GM12878 (cell line): Measurements from ENCODE around the gene TNKS1BP1. TPM values are rescaled to one million over a fixed set of nuclear protein-coding genes. Genes with fewer than 3 reads are reported as not detected.

Source experiments
- ATAC-seq: fragments of 200-7000 bp; cut with Tn5 transposase; 3 replicates; pipeline ENCODE4 v1.9.1; 2020; ENCODE audit warnings: mild to moderate bottlenecking, moderate library complexity
- BruUV-seq: library from RNA; stranded (reverse); fragments of 400-500 nt; replicated peaks from 2 replicates; lab custom pipeline; 2021; lab: Mats Ljungman, UMichigan
- CTCF ChIA-PET: fragments of 300-600 bp; sonication (Branson Sonifier 250); formaldehyde crosslinking; extraction: SDS; loops from one replicate; lab custom pipeline; 2021; ENCODE audit warnings: inconsistent platforms; lab: Yijun Ruan, JAX
- POLR2A ChIA-PET: fragments of 350-600 bp; formaldehyde crosslinking; extraction: SDS; loops from one replicate; lab custom pipeline; 2021; ENCODE audit warnings: inconsistent platforms; lab: Charles Lee
- RAD21 ChIA-PET: fragments of 300-600 bp; sonication (Branson Sonifier 250); formaldehyde crosslinking; loops from one replicate; lab custom pipeline; 2023; ENCODE audit warnings: antibody characterized with exemption; ENCODE audit not compliant: unreplicated experiment; lab: Charles Lee
- SMC1A ChIA-PET: fragments of 300-600 bp; sonication (Branson Sonifier 250); formaldehyde crosslinking; loops from one replicate; lab custom pipeline; 2023; ENCODE audit not compliant: unreplicated experiment, uncharacterized antibody; lab: Charles Lee
- DNase-seq: peaks from one replicate; pipeline ENCODE4 v3.0.0-alpha.2; 2011; ENCODE audit warnings: low read depth, low spot score
- FAIRE-seq: peaks from 3 replicates; lab custom pipeline; 2011; peaks lifted over from hg19 to GRCh38; lab: Jason Lieb, UNC
- H2AFZ ChIP-seq: 2 replicates; pipeline ENCODE4 v1.6.0; 2011; ENCODE audit warnings: low read depth, low read length, control low read depth; ENCODE audit not compliant: control insufficient read depth
- H3K27ac ChIP-seq: 2 replicates; pipeline ENCODE4 v1.5.1; 2011; ENCODE audit warnings: control low read depth; ENCODE audit not compliant: control insufficient read depth, insufficient read depth
- H3K27me3 ChIP-seq, 2 experiments: replicated peaks in 1 of 2; 2 replicates each; pipeline versions ENCODE4 v1.6.0 to v1.6.1; 2011; ENCODE audit warnings: low read length in 1 of 2; ENCODE audit not compliant: control insufficient read depth in 2 of 2, insufficient read depth in 2 of 2
- H3K36me3 ChIP-seq, 2 experiments: 2 replicates each; pipeline ENCODE4 v1.5.1; 2011; ENCODE audit warnings: low read length in 1 of 2; ENCODE audit not compliant: control insufficient read depth in 2 of 2, insufficient read depth in 2 of 2
- H3K4me1 ChIP-seq: 2 replicates; pipeline ENCODE4 v1.6.1; 2011; ENCODE audit warnings: mild to moderate bottlenecking, low read length, moderate library complexity, mixed read lengths; ENCODE audit not compliant: control insufficient read depth, insufficient read depth
- H3K4me2 ChIP-seq: 2 replicates; pipeline ENCODE4 v1.6.0; 2011; ENCODE audit warnings: control low read depth; ENCODE audit not compliant: control insufficient read depth, insufficient read depth
- H3K4me3 ChIP-seq: fragments of 200-600 bp; sonication (generic); 2 replicates; pipeline ENCODE4 v1.5.1; 2016
- H3K79me2 ChIP-seq: 2 replicates; pipeline ENCODE4 v1.6.0; 2011; ENCODE audit warnings: low read length; ENCODE audit not compliant: control insufficient read depth, insufficient read depth
- H3K9ac ChIP-seq: 2 replicates; pipeline ENCODE4 v1.8.0; 2011; ENCODE audit warnings: low read length, control low read depth, mixed read lengths; ENCODE audit not compliant: control insufficient read depth, insufficient read depth
- H3K9me3 ChIP-seq: replicated peaks from 3 replicates; pipeline ENCODE4 v1.5.1; 2011; ENCODE audit warnings: mild to moderate bottlenecking, low read length; ENCODE audit not compliant: control insufficient read depth, insufficient read depth
- H4K20me1 ChIP-seq: 2 replicates; pipeline ENCODE4 v1.6.0; 2011; ENCODE audit not compliant: control insufficient read depth, insufficient read depth
- CHD1 ChIP-seq: IDR thresholded peaks from 2 replicates; pipeline ENCODE4 v1.6.1; 2012; ENCODE audit warnings: low read depth, low read length, improper control_type of control experiment
- CHD2 ChIP-seq: IDR thresholded peaks from 2 replicates; pipeline ENCODE4 v1.6.1; 2011; ENCODE audit warnings: low read depth, low read length, improper control_type of control experiment, borderline replicate concordance
- E2F4 ChIP-seq: IDR thresholded peaks from 2 replicates; pipeline ENCODE4 v1.6.1; 2012; ENCODE audit warnings: low read depth, low read length, improper control_type of control experiment
- EP300 ChIP-seq, 2 experiments: fragments of 150-350 bp in 1 of 2; IDR thresholded peaks; 2 replicates each; pipeline ENCODE4 v1.6.1; 2011 to 2012; ENCODE audit warnings: low read depth in 2 of 2, low read length in 2 of 2, borderline replicate concordance in 1 of 2, improper control_type of control experiment in 1 of 2, inconsistent platforms in 1 of 2; ENCODE audit not compliant: control insufficient read depth in 1 of 2
- HCFC1 ChIP-seq: fragments of 150-350 bp; IDR thresholded peaks from 2 replicates; pipeline ENCODE4 v1.6.1; 2014; ENCODE audit warnings: low read length
- NKRF ChIP-seq: fragments of 450-650 bp; conservative IDR thresholded peaks from 2 replicates; pipeline ENCODE4 v1.6.1; 2017; ENCODE audit warnings: mild to moderate bottlenecking, moderate library complexity
- NRF1 ChIP-seq: conservative IDR thresholded peaks from 2 replicates; pipeline ENCODE4 v1.6.1; 2011; ENCODE audit warnings: mild to moderate bottlenecking, low read depth, low read length, improper control_type of control experiment
- WGBS: methylation state at CpG from one replicate; pipeline ENCODE4 v1.1.6; 2016; ENCODE audit warnings: low lambda C conversion rate; ENCODE audit not compliant: insufficient replicate concordance, insufficient coverage; ENCODE audit errors: missing lambda C conversion rate; 5-methylcytosine and 5-hydroxymethylcytosine counted together
- in situ Hi-C: fragments of 300-500 bp; cut with MboI; formaldehyde crosslinking; loops from 9 replicates; pipeline ENCODE4 v1.14.3; 2018; ENCODE audit warnings: mixed read lengths
- intact Hi-C: fragments of 100-400 bp; cut with micrococcal nuclease; formaldehyde crosslinking; loops from one replicate; pipeline ENCODE4 v1.14.2; 2022; ENCODE audit not compliant: unreplicated experiment
- polyA plus RNA-seq, 11 experiments: library from polyadenylated mRNA; depleted of rRNA in 4 of 11; unstranded in 6 of 11; stranded (reverse) in 5 of 11; fragments of >200 nt; fragmentation: Nextera tagmentation in 4 of 11; fragmentation: Illumina TruSeq in 1 of 11; extraction: Ambion mirVana in 4 of 11; extraction: Trizol in 1 of 11; gene quantifications; 1 replicate in 1 of 11; 2 replicates in 10 of 11; pipeline versions ENCODE4 v1.2.1 to v1.2.3, GENCODE V29; 2011 to 2016; ENCODE audit warnings: inconsistent platforms in 2 of 11, missing spikeins in 2 of 11, low read depth in 1 of 11
- total RNA-seq, 4 experiments: library from RNA; depleted of rRNA in 3 of 4; stranded (reverse); fragments of >200 nt in 3 of 4; fragmentation: Illumina TruSeq in 1 of 4; extraction: Trizol in 1 of 4; gene quantifications; 2 replicates each; pipeline versions ENCODE4 v1.2.1 to v1.2.3, GENCODE V29; 2013 to 2021
- TF ChIP-seq, protein P1 (sequence below): IDR thresholded peaks from 2 replicates; pipeline ENCODE4 v1.6.1; 2011; ENCODE audit warnings: borderline replicate concordance, low read depth, mild to moderate bottlenecking, moderate library complexity, low read length; ENCODE audit not compliant: insufficient read depth, poor library complexity, severe bottlenecking

Gene TNKS1BP1
- total and polyA plus RNA-seq, 10 of the 15 experiments (the other 5 are each of a cell fraction or from before 2014, with no cell fraction given) = 0.26 to 15.8 (median 4.3) TPM

GRCh38 chr11:57320719-57321387, 3.9 kb downstream of the TNKS1BP1 start (continued):
- TF ChIP-seq NKRF (no peak), CHD2 (no peak), E2F4 (no peak), NRF1 (no peak)
- TF ChIP-seq, protein P1, sequence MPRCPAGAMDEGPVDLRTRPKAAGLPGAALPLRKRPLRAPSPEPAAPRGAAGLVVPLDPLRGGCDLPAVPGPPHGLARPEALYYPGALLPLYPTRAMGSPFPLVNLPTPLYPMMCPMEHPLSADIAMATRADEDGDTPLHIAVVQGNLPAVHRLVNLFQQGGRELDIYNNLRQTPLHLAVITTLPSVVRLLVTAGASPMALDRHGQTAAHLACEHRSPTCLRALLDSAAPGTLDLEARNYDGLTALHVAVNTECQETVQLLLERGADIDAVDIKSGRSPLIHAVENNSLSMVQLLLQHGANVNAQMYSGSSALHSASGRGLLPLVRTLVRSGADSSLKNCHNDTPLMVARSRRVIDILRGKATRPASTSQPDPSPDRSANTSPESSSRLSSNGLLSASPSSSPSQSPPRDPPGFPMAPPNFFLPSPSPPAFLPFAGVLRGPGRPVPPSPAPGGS = no peak

- H3K27me3 ChIP-seq = no peaks in the 10 kb centered on the region
- DNase-seq (no peak), ATAC-seq (no peak), FAIRE-seq (no peak)
- RAD21 ChIA-PET = interaction anchor here (1.4 kb wide), 1 partner anchor 15 kb away, joined by 4 read pairs; no protein-coding TSS in a partner anchor
- BruUV-seq = no TSS peak
- H2AFZ ChIP-seq = no peak overlapping the region
- H3K4me2 ChIP-seq = no peak overlapping the region
- H3K9me3 ChIP-seq = no peaks in the 10 kb centered on the region
- TF ChIP-seq HCFC1 = no peak
- TF ChIP-seq CHD1 = no peak
- no peak for TF ChIP-seq EP300 (IDR thresholded peaks at IDR 0.05; ENCODE audit: borderline replicate concordance in 1 of 2, control insufficient read depth in 1 of 2, low read depth in 2 of 2, low read length in 2 of 2)
- H3K36me3 ChIP-seq = peaks cover 0 to 2% of the 10 kb centered on the region in 2 experiments; a peak in 2 of 4 replicates
- SMC1A ChIA-PET = no interaction called here
- intact Hi-C loops (no loop called here), in situ Hi-C loops (no loop called here)
- peaks cover 8% of the 10 kb centered on the region for H3K4me1 ChIP-seq
- CTCF ChIA-PET = interaction anchor here (2.3 kb wide), 1 partner anchor 8 kb away, joined by 9 read pairs; no protein-coding TSS in a partner anchor
- H3K79me2 ChIP-seq = no peaks in the 10 kb centered on the region
- POLR2A ChIA-PET = interaction anchor here (1.4 kb wide), 1 partner anchor 8 kb away, joined by 8 read pairs; no protein-coding TSS in a partner anchor
- H3K9ac ChIP-seq = no peak overlapping the region
- 92% methylated on average over 21 of the region's 22 CpGs for WGBS
- no peak overlapping the region for H3K4me3 ChIP-seq
- H3K27ac ChIP-seq = no peak overlapping the region
- H4K20me1 ChIP-seq = no peaks in the 10 kb centered on the region
Measured at GRCh38 chr11:57320067-57320718, 4.6 kb downstream of the TNKS1BP1 start.
